HuH-7 (cell line): ENCODE data around the gene OIP5.
"Not testable (repeated sequence)": the region's sequence is repeated elsewhere in the genome, so short reads cannot be mapped to it uniquely, and the experiment has no call there.

ENCODE experiments used
- DNase-seq: peaks from one replicate; pipeline ENCODE4 v3.0.0; 2011; ENCODE audit warnings: low spot score

OIP5 gene

GRCh38 chr15:41332194-41333025 lies at the start of gene OIP5, which contains the start of gene NUSAP1:
TSS of gene OIP5 (minus strand) at chr15:41332591. CDS start at chr15:41332561, 30 bp downstream.
TSS of gene NUSAP1 (plus strand) at chr15:41332881. CDS start at chr15:41332958, 77 bp downstream.
- DNase-seq = peak; percentile 94

- no peak for DNase-seq
Measured at GRCh38 chr15:41377978-41378377, 45.6 kb upstream of the OIP5 start.

- DNase-seq = no peak
Measured at GRCh38 chr15:41367418-41367817, 35.0 kb upstream of the OIP5 start.

GRCh38 chr15:41354371-41354770 lies 22.0 kb upstream of the OIP5 start:
- no peak for DNase-seq

- no peak for DNase-seq
Measured at GRCh38 chr15:41350057-41350717, 17.8 kb upstream of the OIP5 start.

GRCh38 chr15:41347236-41347635 lies 14.8 kb upstream of the OIP5 start:
- DNase-seq = no peak

- DNase-seq = no peak
Measured at GRCh38 chr15:41341519-41341918, 9.1 kb upstream of the OIP5 start.

- DNase-seq = no peak
Measured at GRCh38 chr15:41340189-41340695, 7.9 kb upstream of the OIP5 start.

- no peak for DNase-seq
Measured at GRCh38 chr15:41337631-41338522, 5.5 kb upstream of the OIP5 start.

GRCh38 chr15:41337047-41337446 lies 4.7 kb upstream of the OIP5 start:
- DNase-seq = no peak

GRCh38 chr15:41336549-41336948 lies 4.2 kb upstream of the OIP5 start:
- DNase-seq = no peak

- no peak for DNase-seq
Measured at GRCh38 chr15:41334293-41335120, 2.1 kb upstream of the OIP5 start.

GRCh38 chr15:41333026-41333562 lies 703 bp upstream of the OIP5 start:
- DNase-seq = peak; percentile 17

GRCh38 chr15:41331833-41332193 lies 578 bp downstream of the OIP5 start:
- DNase-seq = peak; percentile 69

GRCh38 chr15:41331281-41331680 lies 1.1 kb downstream of the OIP5 start:
- no peak for DNase-seq

- no peak for DNase-seq
Measured at GRCh38 chr15:41323611-41324010, 8.8 kb downstream of the OIP5 start.

GRCh38 chr15:41320805-41321330 lies 11.5 kb downstream of the OIP5 start:
- not testable (repeated sequence) for DNase-seq

- no peak for DNase-seq
Measured at GRCh38 chr15:41309226-41309905, 23.0 kb downstream of the OIP5 start.

GRCh38 chr15:41307679-41308078 lies 24.7 kb downstream of the OIP5 start:
- DNase-seq = no peak

GRCh38 chr15:41304149-41304770 lies 28.1 kb downstream of the OIP5 start:
- DNase-seq = no peak
